ENCODE data around the gene LRRC46. TPM values are rescaled to one million over a fixed set of nuclear protein-coding genes. Genes with fewer than 3 reads are reported as not detected.
A peak's percentile ranks its signal among the peaks of the same experiment; 100 is the strongest.

The LRRC46 gene
- total and polyA plus RNA-seq, 2 of the 4 experiments (the other 2 are of a cell fraction) = 0.77 TPM; not detected in 1

DNA sequence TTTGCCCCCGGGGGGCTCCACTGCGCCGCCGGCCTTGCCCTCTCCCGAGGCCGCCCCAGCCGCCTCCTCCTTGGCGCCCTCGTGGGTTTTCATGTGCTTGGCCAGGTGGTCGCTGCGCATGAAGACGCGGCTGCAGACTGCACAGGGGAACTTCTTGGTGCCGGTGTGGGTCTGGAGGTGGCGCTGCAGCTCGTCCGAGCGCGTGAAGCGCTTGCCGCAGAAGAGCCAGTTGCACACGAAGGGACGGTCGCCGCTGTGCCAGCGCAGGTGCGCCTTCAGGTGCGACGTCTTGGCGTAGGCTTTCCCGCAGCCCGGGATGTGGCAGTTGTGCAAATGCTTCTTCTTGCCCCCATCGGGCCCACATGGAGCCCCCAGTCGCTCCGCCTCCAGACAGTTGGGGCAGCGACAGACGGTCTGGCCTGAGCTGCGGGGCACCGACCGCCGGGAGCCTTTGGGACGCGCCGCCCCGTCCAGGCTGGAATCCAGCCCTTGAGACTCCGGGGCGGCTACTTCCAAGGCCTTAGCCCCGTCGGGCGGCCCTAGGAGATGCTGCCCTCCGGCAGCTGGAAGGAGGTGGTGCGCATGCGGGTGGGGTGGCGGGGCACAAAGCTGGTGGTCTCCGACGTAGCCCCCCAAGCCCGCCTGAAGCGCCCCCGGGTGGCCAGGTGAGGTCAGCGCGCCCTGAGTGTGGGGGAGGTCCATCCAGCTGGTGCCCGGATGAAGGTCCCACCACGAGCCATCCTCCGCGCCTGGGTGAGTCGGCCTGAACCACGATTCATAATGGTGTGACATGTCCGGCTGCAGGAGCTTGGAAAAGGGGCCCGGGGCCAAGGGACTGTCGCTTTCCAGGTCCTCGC is 16.1 kb downstream of the LRRC46 start:
- H3K79me1 ChIP-seq (ENCODE audit: low read depth in 1 of 2, low read length in 2 of 2) = no peaks in the 10 kb centered on the region
- H3K9ac ChIP-seq (ENCODE audit: low read depth, low read length) = no peak overlapping the region
- no peak overlapping the region for H3K56ac ChIP-seq (ENCODE audit: extremely low read depth, insufficient read depth, low read length)
- H2AK5ac ChIP-seq (ENCODE audit: low read depth, low read length) = no peak overlapping the region
- no peak overlapping the region for H2BK120ac ChIP-seq (ENCODE audit: low read depth, low read length)
- no TSS peak for BruUV-seq (replicated peaks)
- H3K4ac ChIP-seq (ENCODE audit: low read depth, low read length) = no peak overlapping the region
- no peak overlapping the region for H4K5ac ChIP-seq (ENCODE audit: low read depth, low read length)
- ChIA-PET POLR2A (ENCODE audit: unreplicated experiment) (no interaction called here), CTCF (interaction anchor here (1.2 kb wide), 1 partner anchor 44 kb away, joined by 3 read pairs; no protein-coding TSS in a partner anchor)
- no peaks in the 10 kb centered on the region for H3K36me3 ChIP-seq (ENCODE audit: control insufficient read depth, insufficient read depth, low read length)
- no peak for ATAC-seq (ENCODE audit: low read depth)
- H4K8ac ChIP-seq (ENCODE audit: low read depth in 2 of 2, low read length in 2 of 2) = no peak overlapping the region
- H2AK9ac ChIP-seq (replicated peaks; ENCODE audit: low read depth, low read length, poor library complexity) = no peak overlapping the region
- peaks cover 68% of the 10 kb centered on the region for H3K27me3 ChIP-seq (ENCODE audit: control insufficient read depth, insufficient read depth, low read length)
- no peak overlapping the region for H3K4me2 ChIP-seq (ENCODE audit: low read depth, low read length)
- no peaks in the 10 kb centered on the region for H3K9me1 ChIP-seq (ENCODE audit: insufficient read depth, low read length)
- no peak overlapping the region for H3K18ac ChIP-seq (ENCODE audit: low read depth, low read length)
- H3K4me1 ChIP-seq (ENCODE audit: control insufficient read depth, insufficient read depth, low read length) = no peaks in the 10 kb centered on the region
- dilution Hi-C loops (cut with HindIII; ENCODE audit: low sequenced_read_pairs, unreplicated experiment) (no loop called here), in situ Hi-C loops (cut with MboI; ENCODE audit: low sequenced_read_pairs) (no loop called here), intact Hi-C loops (cut with micrococcal nuclease) (no loop called here)
- no peaks in the 10 kb centered on the region for H4K20me1 ChIP-seq (ENCODE audit: insufficient read depth, low read length)
- H2BK15ac ChIP-seq (ENCODE audit: low read depth, low read length) = no peak overlapping the region
- no peak overlapping the region for H3K14ac ChIP-seq (replicated peaks; ENCODE audit: low read depth, low read length)
- no peak overlapping the region for H3K23ac ChIP-seq (ENCODE audit: low read depth, low read length)
- no peak overlapping the region for H4K91ac ChIP-seq (ENCODE audit: insufficient read depth, low read depth, low read length)
- 23% methylated on average over 52 of the region's 71 CpGs; no CpG with 5 or more reads in 1 of the 2 experiments for WGBS, 2 experiments (ENCODE audit: extremely low coverage in 2 of 2, insufficient read length in 1 of 2)
- DNase-seq = no peak
- H3K9me3 ChIP-seq (ENCODE audit: control insufficient read depth, insufficient read depth, low read length) = no peaks in the 10 kb centered on the region
- no peak overlapping the region for H3K27ac ChIP-seq (ENCODE audit: insufficient read depth, low read length)
- H2AFZ ChIP-seq (replicated peaks; ENCODE audit: low read length, poor library complexity) = peak overlapping the region; percentile 46
- H2BK5ac ChIP-seq (ENCODE audit: low read depth, low read length, poor library complexity, severe bottlenecking) = no peak overlapping the region
- H3K4me3 ChIP-seq (ENCODE audit: insufficient read depth, low read depth, low read length) = no peak overlapping the region
- H2BK20ac ChIP-seq (ENCODE audit: low read depth, low read length) = no peak overlapping the region
- TF ChIP-seq FOS (IDR thresholded peaks at IDR 0.05; ENCODE audit: low read depth, low read length) = no peak
- peak; percentile 41 for TF ChIP-seq RAD21 (IDR thresholded peaks at IDR 0.05; ENCODE audit: low read length)
- no peak for TF ChIP-seq RFX5 (IDR thresholded peaks at IDR 0.05; ENCODE audit: low read depth, low read length)
- no peak for TF ChIP-seq MAFK (IDR thresholded peaks at IDR 0.05; ENCODE audit: low read depth, low read length)
- TF ChIP-seq CHD1 (IDR thresholded peaks at IDR 0.05; ENCODE audit: low read depth, low read length) = no peak
- TF ChIP-seq CEBPB (IDR thresholded peaks at IDR 0.05; ENCODE audit: low read depth, low read length) = no peak
- TF ChIP-seq, protein P1, sequence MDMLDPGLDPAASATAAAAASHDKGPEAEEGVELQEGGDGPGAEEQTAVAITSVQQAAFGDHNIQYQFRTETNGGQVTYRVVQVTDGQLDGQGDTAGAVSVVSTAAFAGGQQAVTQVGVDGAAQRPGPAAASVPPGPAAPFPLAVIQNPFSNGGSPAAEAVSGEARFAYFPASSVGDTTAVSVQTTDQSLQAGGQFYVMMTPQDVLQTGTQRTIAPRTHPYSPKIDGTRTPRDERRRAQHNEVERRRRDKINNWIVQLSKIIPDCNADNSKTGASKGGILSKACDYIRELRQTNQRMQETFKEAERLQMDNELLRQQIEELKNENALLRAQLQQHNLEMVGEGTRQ (IDR thresholded peaks at IDR 0.05; ENCODE audit: low read depth, low read length) = no peak
- no peak for TF ChIP-seq MAZ (IDR thresholded peaks at IDR 0.05; ENCODE audit: borderline replicate concordance, low read depth, low read length)
- no peak for TF ChIP-seq MXI1 (IDR thresholded peaks at IDR 0.05; ENCODE audit: borderline replicate concordance, low read depth, low read length)
- TF ChIP-seq, protein P2, sequence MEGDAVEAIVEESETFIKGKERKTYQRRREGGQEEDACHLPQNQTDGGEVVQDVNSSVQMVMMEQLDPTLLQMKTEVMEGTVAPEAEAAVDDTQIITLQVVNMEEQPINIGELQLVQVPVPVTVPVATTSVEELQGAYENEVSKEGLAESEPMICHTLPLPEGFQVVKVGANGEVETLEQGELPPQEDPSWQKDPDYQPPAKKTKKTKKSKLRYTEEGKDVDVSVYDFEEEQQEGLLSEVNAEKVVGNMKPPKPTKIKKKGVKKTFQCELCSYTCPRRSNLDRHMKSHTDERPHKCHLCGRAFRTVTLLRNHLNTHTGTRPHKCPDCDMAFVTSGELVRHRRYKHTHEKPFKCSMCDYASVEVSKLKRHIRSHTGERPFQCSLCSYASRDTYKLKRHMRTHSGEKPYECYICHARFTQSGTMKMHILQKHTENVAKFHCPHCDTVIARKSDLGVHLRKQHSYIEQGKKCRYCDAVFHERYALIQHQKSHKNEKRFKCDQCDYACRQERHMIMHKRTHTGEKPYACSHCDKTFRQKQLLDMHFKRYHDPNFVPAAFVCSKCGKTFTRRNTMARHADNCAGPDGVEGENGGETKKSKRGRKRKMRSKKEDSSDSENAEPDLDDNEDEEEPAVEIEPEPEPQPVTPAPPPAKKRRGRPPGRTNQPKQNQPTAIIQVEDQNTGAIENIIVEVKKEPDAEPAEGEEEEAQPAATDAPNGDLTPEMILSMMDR (conservative IDR thresholded peaks at IDR 0.05; ENCODE audit: low read depth, low read length) = peak; percentile 38
- no peak for TF ChIP-seq NFE2L2 (IDR thresholded peaks at IDR 0.05; ENCODE audit: low read depth, low read length)
- 0 out of 2 replicates have a peak, but pooled peaks have one; percentile 30 for TF ChIP-seq SMC3 (IDR thresholded peaks at IDR 0.05; ENCODE audit: low read depth, low read length)
- no peak for TF ChIP-seq POLR2A (IDR thresholded peaks at IDR 0.05; ENCODE audit: low read depth, low read length)
- TF ChIP-seq, protein P3, sequence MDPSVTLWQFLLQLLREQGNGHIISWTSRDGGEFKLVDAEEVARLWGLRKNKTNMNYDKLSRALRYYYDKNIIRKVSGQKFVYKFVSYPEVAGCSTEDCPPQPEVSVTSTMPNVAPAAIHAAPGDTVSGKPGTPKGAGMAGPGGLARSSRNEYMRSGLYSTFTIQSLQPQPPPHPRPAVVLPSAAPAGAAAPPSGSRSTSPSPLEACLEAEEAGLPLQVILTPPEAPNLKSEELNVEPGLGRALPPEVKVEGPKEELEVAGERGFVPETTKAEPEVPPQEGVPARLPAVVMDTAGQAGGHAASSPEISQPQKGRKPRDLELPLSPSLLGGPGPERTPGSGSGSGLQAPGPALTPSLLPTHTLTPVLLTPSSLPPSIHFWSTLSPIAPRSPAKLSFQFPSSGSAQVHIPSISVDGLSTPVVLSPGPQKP (IDR thresholded peaks at IDR 0.05; ENCODE audit: borderline replicate concordance, low read depth, low read length) = no peak
- TF ChIP-seq RCOR1 (IDR thresholded peaks at IDR 0.05; ENCODE audit: insufficient replicate concordance, low read length) = no peak

All from IMR-90 (cell line).